SK-N-SH (cell line): ENCODE data around the gene POU6F2. TPM values are rescaled to one million over a fixed set of nuclear protein-coding genes. Genes with fewer than 3 reads are reported as not detected.

Experiments
- CTCF ChIA-PET: fragments of 300-600, 350-600 bp; formaldehyde crosslinking; extraction: SDS; loops from one replicate; lab custom pipeline; 2021; lab: Yijun Ruan, JAX
- POLR2A ChIA-PET: fragments of 350-600 bp; sonication (Branson Sonifier 250); formaldehyde crosslinking; extraction: SDS; loops from one replicate; lab custom pipeline; 2020; ENCODE audit warnings: antibody characterized with exemption, inconsistent platforms; lab: Yijun Ruan, JAX
- DNase-seq: peaks from one replicate; pipeline ENCODE4 v3.0.0; 2012
- H2AFZ ChIP-seq: fragments of 200-600 bp; sonication (generic); 2 replicates; pipeline ENCODE4 v1.8.1; 2016; ENCODE audit warnings: antibody characterized with exemption, mild to moderate bottlenecking, low read depth
- H3F3A ChIP-seq: fragments of 200-600 bp; sonication (generic); replicated peaks from 2 replicates; pipeline ENCODE3; 2016; ENCODE audit warnings: antibody characterized with exemption, mild to moderate bottlenecking; ENCODE audit not compliant: insufficient read depth
- H3K27ac ChIP-seq, 2 experiments: fragments of 200-500 bp in 1 of 2; fragments of 200-600 bp in 1 of 2; sonication (Bioruptor generic) in 1 of 2; sonication (generic), shearing (Covaris generic) in 1 of 2; 2 replicates each; pipeline versions ENCODE4 v1.5.1 to v1.6.1; 2014 to 2016; ENCODE audit warnings: low read depth in 2 of 2, inconsistent platforms in 1 of 2, low read length in 1 of 2, mild to moderate bottlenecking in 1 of 2, mixed read lengths in 1 of 2
- H3K27me3 ChIP-seq: fragments of 200-600 bp; sonication (generic), shearing (Covaris generic); 2 replicates; pipeline ENCODE4 v1.6.1; 2016; ENCODE audit warnings: mixed run types; ENCODE audit not compliant: insufficient read depth
- H3K36me3 ChIP-seq, 2 experiments: fragments of 200-500 bp in 1 of 2; fragments of 200-600 bp in 1 of 2; sonication (Bioruptor generic) in 1 of 2; sonication (generic) in 1 of 2; replicated peaks in 1 of 2; 2 replicates each; pipeline versions ENCODE3 to v1.5.1; 2014 to 2016; ENCODE audit warnings: low read length in 1 of 2, mild to moderate bottlenecking in 1 of 2; ENCODE audit not compliant: insufficient read depth in 2 of 2, control insufficient read depth in 1 of 2
- H3K4me1 ChIP-seq, 2 experiments: fragments of 200-500 bp in 1 of 2; fragments of 200-600 bp in 1 of 2; sonication (Bioruptor generic) in 1 of 2; sonication (generic), shearing (Covaris generic) in 1 of 2; 2 replicates each; pipeline versions ENCODE4 v1.5.1 to v1.6.1; 2014 to 2016; ENCODE audit warnings: low read depth in 1 of 2, low read length in 1 of 2, mixed run types in 1 of 2; ENCODE audit not compliant: insufficient read depth in 2 of 2, control insufficient read depth in 1 of 2
- H3K4me2 ChIP-seq: fragments of 200-600 bp; sonication (generic), shearing (Covaris generic); 2 replicates; pipeline ENCODE4 v1.6.1; 2017; ENCODE audit warnings: mixed run types
- H3K4me3 ChIP-seq, 2 experiments: fragments of 200-500 bp in 1 of 2; fragments of 200-600 bp in 1 of 2; sonication (Bioruptor generic) in 1 of 2; sonication (generic), shearing (Covaris generic) in 1 of 2; 2 replicates each; pipeline versions ENCODE4 v1.5.1 to v1.8.1; 2014 to 2016; ENCODE audit warnings: low read depth in 2 of 2, inconsistent platforms in 1 of 2, low read length in 1 of 2, mild to moderate bottlenecking in 1 of 2, mixed read lengths in 1 of 2, moderate library complexity in 1 of 2
- H3K79me2 ChIP-seq: fragments of 200-600 bp; sonication (generic); 2 replicates; pipeline ENCODE4 v1.8.1; 2017; ENCODE audit warnings: mild to moderate bottlenecking; ENCODE audit not compliant: insufficient read depth
- H3K9ac ChIP-seq: fragments of 200-600 bp; sonication (generic); 2 replicates; pipeline ENCODE4 v1.6.1; 2017; ENCODE audit warnings: mixed run types
- H3K9me2 ChIP-seq: fragments of 200-600 bp; sonication (generic); 2 replicates; pipeline ENCODE4 v1.6.1; 2017; ENCODE audit warnings: mixed run types
- H3K9me3 ChIP-seq: fragments of 200-600 bp; sonication (generic); 2 replicates; pipeline ENCODE4 v1.6.1; 2017; ENCODE audit warnings: mixed run types, mild to moderate bottlenecking, moderate library complexity
- H4K20me1 ChIP-seq: fragments of 200-600 bp; sonication (generic); 2 replicates; pipeline ENCODE4 v1.6.1; 2017; ENCODE audit warnings: mild to moderate bottlenecking, mixed run types; ENCODE audit not compliant: insufficient read depth
- CHD2 ChIP-seq: fragments of 150-350 bp; IDR thresholded peaks from 2 replicates; pipeline ENCODE4 v1.6.1; 2018; ENCODE audit warnings: low read length; ENCODE audit not compliant: partially characterized antibody
- ELF1 ChIP-seq: IDR thresholded peaks from 2 replicates; pipeline ENCODE4 v1.4.0; 2012
- EP300 ChIP-seq, 2 experiments: IDR thresholded peaks; 2 replicates each; pipeline versions ENCODE4 v1.4.0 to v1.6.1; 2012; ENCODE audit warnings: borderline replicate concordance in 1 of 2, low read depth in 1 of 2, low read length in 1 of 2
- EZH2phosphoT487 ChIP-seq: fragments of 200-600 bp; sonication (generic); IDR thresholded peaks from 2 replicates; pipeline ENCODE4 v1.6.1; 2017; ENCODE audit warnings: low read depth, mixed run types, mild to moderate bottlenecking, antibody characterized with exemption, moderate library complexity, borderline replicate concordance
- FOSL2 ChIP-seq: IDR thresholded peaks from 2 replicates; pipeline ENCODE4 v1.4.0; 2012; ENCODE audit warnings: low read depth, mild to moderate bottlenecking, moderate library complexity, borderline replicate concordance
- FOXJ3 ChIP-seq: sonication (generic); formaldehyde crosslinking; IDR thresholded peaks from 2 replicates; pipeline ENCODE4 v1.5.1; 2020; ENCODE audit warnings: mild to moderate bottlenecking, missing genetic modification reagents
- JUND ChIP-seq: IDR thresholded peaks from 2 replicates; pipeline ENCODE4 v1.4.0; 2012
- MAX ChIP-seq: IDR thresholded peaks from 2 replicates; pipeline ENCODE4 v1.4.0; 2012; ENCODE audit warnings: low read depth
- MEF2A ChIP-seq: IDR thresholded peaks from 2 replicates; pipeline ENCODE4 v1.4.0; 2012; ENCODE audit warnings: low read depth, borderline replicate concordance
- MXI1 ChIP-seq: IDR thresholded peaks from 2 replicates; pipeline ENCODE4 v1.6.1; 2012; ENCODE audit warnings: mild to moderate bottlenecking, low read depth, low read length, improper control_type of control experiment
- NFIC ChIP-seq: IDR thresholded peaks from 2 replicates; pipeline ENCODE4 v1.4.0; 2012; ENCODE audit warnings: borderline replicate concordance
- NRF1 ChIP-seq: IDR thresholded peaks from 2 replicates; pipeline ENCODE4 v1.6.1; 2012; ENCODE audit warnings: low read depth, mild to moderate bottlenecking, low read length
- POLR2AphosphoS5 ChIP-seq: IDR thresholded peaks from 2 replicates; pipeline ENCODE4 v1.6.1; 2012; ENCODE audit warnings: low read depth, low read length
- RAD21 ChIP-seq: IDR thresholded peaks from 2 replicates; pipeline ENCODE4 v1.6.1; 2012; ENCODE audit warnings: mild to moderate bottlenecking, low read length
- RCOR1 ChIP-seq: fragments of 150-350 bp; IDR thresholded peaks from 2 replicates; pipeline ENCODE4 v1.6.1; 2017; ENCODE audit warnings: antibody characterized with exemption, low read length
- RFX5 ChIP-seq: IDR thresholded peaks from 2 replicates; pipeline ENCODE4 v1.6.1; 2012; ENCODE audit warnings: mild to moderate bottlenecking, improper control_type of control experiment, low read length
- SIN3A ChIP-seq: IDR thresholded peaks from 2 replicates; pipeline ENCODE4 v1.6.1; 2012; ENCODE audit warnings: low read depth, mild to moderate bottlenecking, low read length, moderate library complexity, borderline replicate concordance
- TAF1 ChIP-seq: IDR thresholded peaks from 2 replicates; pipeline ENCODE4 v1.6.1; 2012; ENCODE audit warnings: low read depth, mild to moderate bottlenecking, low read length, moderate library complexity, borderline replicate concordance
- USF2 ChIP-seq: fragments of 150-350 bp; IDR thresholded peaks from 2 replicates; pipeline ENCODE4 v1.6.1; 2017; ENCODE audit warnings: antibody characterized with exemption, low read length, low read depth, borderline replicate concordance
- YY1 ChIP-seq: IDR thresholded peaks from 2 replicates; pipeline ENCODE4 v1.4.0; 2012; ENCODE audit warnings: low read depth, mild to moderate bottlenecking
- WGBS: methylation state at CpG from one replicate; pipeline ENCODE4 v1.1.6; 2017; ENCODE audit warnings: low lambda C conversion rate; 5-methylcytosine and 5-hydroxymethylcytosine counted together
- polyA plus RNA-seq, 3 experiments: library from polyadenylated mRNA; depleted of rRNA; stranded (reverse); fragments of >200 nt; gene quantifications; 2 replicates each; pipeline ENCODE4 v1.2.3, GENCODE V29; 2012
- TF ChIP-seq, protein P1 (sequence below): IDR thresholded peaks from 2 replicates; pipeline ENCODE4 v1.4.0; 2012; ENCODE audit warnings: low read depth, borderline replicate concordance
- TF ChIP-seq, protein P2 (sequence below): IDR thresholded peaks from 2 replicates; pipeline ENCODE4; 2012

Gene POU6F2
- polyA plus RNA-seq, 1 of the 3 experiments (the other 2 are of a cell fraction), result under 0.01 TPM

DNA sequence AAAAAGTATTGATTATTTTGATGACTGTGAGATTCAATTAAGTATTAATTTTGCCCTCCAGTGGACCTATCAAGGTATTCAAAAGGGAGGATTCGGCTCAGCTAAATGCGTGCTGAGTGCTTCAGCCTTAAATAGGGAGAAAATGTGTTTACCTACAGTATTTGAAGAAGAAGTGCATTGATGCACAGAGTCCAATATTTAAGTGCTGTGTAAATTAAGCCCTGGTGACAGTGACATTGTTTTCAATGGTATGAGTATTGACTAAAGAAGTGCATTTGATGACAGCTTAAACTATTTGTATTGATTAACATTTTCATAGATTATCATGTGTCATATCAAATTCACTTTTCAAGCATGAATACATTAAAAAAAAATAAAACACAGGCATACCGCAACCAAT lies 106.6 kb downstream of the POU6F2 start:
- TF ChIP-seq RCOR1, result no peak
- no peak for TF ChIP-seq USF2
- no peak for TF ChIP-seq EZH2phosphoT487
- no peak for TF ChIP-seq YY1
- TF ChIP-seq MEF2A, result no peak
- no peak for TF ChIP-seq NRF1
- no peak for TF ChIP-seq MAX
- TF ChIP-seq, protein P1, sequence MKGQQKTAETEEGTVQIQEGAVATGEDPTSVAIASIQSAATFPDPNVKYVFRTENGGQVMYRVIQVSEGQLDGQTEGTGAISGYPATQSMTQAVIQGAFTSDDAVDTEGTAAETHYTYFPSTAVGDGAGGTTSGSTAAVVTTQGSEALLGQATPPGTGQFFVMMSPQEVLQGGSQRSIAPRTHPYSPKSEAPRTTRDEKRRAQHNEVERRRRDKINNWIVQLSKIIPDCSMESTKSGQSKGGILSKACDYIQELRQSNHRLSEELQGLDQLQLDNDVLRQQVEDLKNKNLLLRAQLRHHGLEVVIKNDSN, result no peak
- TF ChIP-seq RAD21, result no peak
- TF ChIP-seq FOSL2, result no peak
- no peak for TF ChIP-seq FOXJ3 (CRISPR knock-in tag)
- TF ChIP-seq NFIC, result no peak
- Histone ChIP-seq H3K4me1 (no peaks in the 10 kb centered on the region), H3K79me2 (no peaks in the 10 kb centered on the region), H3F3A (no peaks in the 10 kb centered on the region), H3K27ac (no peak overlapping the region), H3K9me3 (no peaks in the 10 kb centered on the region), H3K4me3 (no peak overlapping the region), H3K9ac (no peak overlapping the region), H4K20me1 (no peaks in the 10 kb centered on the region), H2AFZ (no peak overlapping the region), H3K9me2 (no peaks in the 10 kb centered on the region), H3K4me2 (no peak overlapping the region), H3K27me3 (peaks cover 20% of the 10 kb centered on the region; the same call in 1 of the 2 replicates), H3K36me3 (no peaks in the 10 kb centered on the region)
- ChIA-PET CTCF (interaction anchor here (1.7 kb wide), 1 partner anchor 11 kb away, joined by 5 read pairs; no protein-coding TSS in a partner anchor), POLR2A (no interaction called here)
- DNase-seq, result no peak
- 29% methylated on average over 3 of the region's 3 CpGs for WGBS

DNA sequence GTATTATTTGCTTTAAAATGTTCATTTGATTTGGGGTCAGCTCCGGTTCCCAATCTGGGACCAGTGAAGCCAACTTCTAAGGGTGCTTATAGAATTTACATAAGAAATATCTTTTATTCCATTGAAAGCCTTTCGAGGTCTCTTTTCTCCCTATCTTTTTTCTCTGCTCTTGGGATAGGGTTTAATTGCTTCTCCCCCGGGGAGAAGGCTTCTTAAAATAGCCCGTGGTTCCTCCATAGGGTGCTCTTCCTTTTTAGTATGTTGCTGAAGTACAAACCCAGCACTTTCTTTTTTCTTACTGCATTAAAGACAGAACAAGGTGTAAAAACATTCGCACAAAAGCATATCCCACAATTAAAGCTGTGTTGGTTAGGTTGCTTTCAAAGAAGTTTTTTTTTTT lies 107.5 kb downstream of the POU6F2 start:
- H3K4me2 ChIP-seq, result no peak overlapping the region
- CTCF ChIA-PET, result interaction anchor here (1.3 to 1.7 kb wide), 2 partner anchors 9 to 12 kb away, joined by 4 to 5 read pairs; no protein-coding TSS in a partner anchor
- no peak for TF ChIP-seq RFX5
- no peak for TF ChIP-seq NRF1
- TF ChIP-seq POLR2AphosphoS5, result no peak
- TF ChIP-seq TAF1, result no peak
- TF ChIP-seq CHD2, result no peak
- TF ChIP-seq FOXJ3 (CRISPR knock-in tag), result no peak
- TF ChIP-seq, protein P2, sequence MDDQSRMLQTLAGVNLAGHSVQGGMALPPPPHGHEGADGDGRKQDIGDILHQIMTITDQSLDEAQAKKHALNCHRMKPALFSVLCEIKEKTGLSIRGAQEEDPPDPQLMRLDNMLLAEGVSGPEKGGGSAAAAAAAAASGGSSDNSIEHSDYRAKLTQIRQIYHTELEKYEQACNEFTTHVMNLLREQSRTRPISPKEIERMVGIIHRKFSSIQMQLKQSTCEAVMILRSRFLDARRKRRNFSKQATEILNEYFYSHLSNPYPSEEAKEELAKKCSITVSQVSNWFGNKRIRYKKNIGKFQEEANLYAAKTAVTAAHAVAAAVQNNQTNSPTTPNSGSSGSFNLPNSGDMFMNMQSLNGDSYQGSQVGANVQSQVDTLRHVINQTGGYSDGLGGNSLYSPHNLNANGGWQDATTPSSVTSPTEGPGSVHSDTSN, result no peak
- no peak for TF ChIP-seq JUND
- no peak for TF ChIP-seq EP300 (IDR thresholded peaks at IDR 0.05; ENCODE audit: borderline replicate concordance in 1 of 2, low read depth in 1 of 2, low read length in 1 of 2)
- no peak for TF ChIP-seq MXI1
- no peak for TF ChIP-seq USF2
- no peak for TF ChIP-seq ELF1
- no peak for TF ChIP-seq RAD21
- TF ChIP-seq SIN3A, result no peak
- no peak for TF ChIP-seq RCOR1

More for the DNA sequence above, 107.5 kb downstream of the POU6F2 start:
- DNase-seq, result no peak
- Histone ChIP-seq H3K4me1 (no peaks in the 10 kb centered on the region), H3K9me3 (no peaks in the 10 kb centered on the region), H3K27me3 (peaks cover 20% of the 10 kb centered on the region; the same call in 1 of the 2 replicates), H2AFZ (no peak overlapping the region), H3K27ac (no peak overlapping the region), H3K4me3 (no peak overlapping the region), H3F3A (no peaks in the 10 kb centered on the region), H3K36me3 (no peaks in the 10 kb centered on the region), H3K9ac (no peak overlapping the region), H4K20me1 (no peaks in the 10 kb centered on the region), H3K9me2 (no peaks in the 10 kb centered on the region), H3K79me2 (no peaks in the 10 kb centered on the region)
- WGBS, result 18% methylated on average over 5 of the region's 5 CpGs
- POLR2A ChIA-PET, result no interaction called here
